ENCODE data around the gene ATP4A.

GRCh38 chr19:35565016-35565856 lies 1.8 kb upstream of the ATP4A start:
- TF ChIP-seq CTCF (conservative IDR thresholded peaks at IDR 0.05) (no peak), ZFX (IDR thresholded peaks at IDR 0.05) (no peak)

All from C4-2B (cell line).